HL-60 (cell line): ENCODE data around the gene TMIGD2.
"Not testable (repeated sequence)": the region's sequence is repeated elsewhere in the genome, so short reads cannot be mapped to it uniquely, and the experiment has no call there.

Experiments
- GABPA ChIP-seq: IDR thresholded peaks from 2 replicates; pipeline ENCODE4 v1.6.1; 2012; ENCODE audit warnings: low read depth
- POLR2AphosphoS5 ChIP-seq: IDR thresholded peaks from 2 replicates; pipeline ENCODE4 v1.6.1; 2012; ENCODE audit warnings: low read depth
- SPI1 ChIP-seq: IDR thresholded peaks from 2 replicates; pipeline ENCODE4 v1.6.1; 2012; ENCODE audit warnings: low read depth, mild to moderate bottlenecking, borderline replicate concordance
- TF ChIP-seq, protein P1 (sequence below): IDR thresholded peaks from 2 replicates; pipeline ENCODE4 v1.6.1; 2012; ENCODE audit warnings: low read depth; ENCODE audit not compliant: insufficient replicate concordance
- TF ChIP-seq, protein P2 (sequence below): IDR thresholded peaks from one replicate; pipeline ENCODE4 v1.5.1; 2011; ENCODE audit warnings: low read length, control low read depth, inconsistent platforms; ENCODE audit not compliant: insufficient read depth

DNA sequence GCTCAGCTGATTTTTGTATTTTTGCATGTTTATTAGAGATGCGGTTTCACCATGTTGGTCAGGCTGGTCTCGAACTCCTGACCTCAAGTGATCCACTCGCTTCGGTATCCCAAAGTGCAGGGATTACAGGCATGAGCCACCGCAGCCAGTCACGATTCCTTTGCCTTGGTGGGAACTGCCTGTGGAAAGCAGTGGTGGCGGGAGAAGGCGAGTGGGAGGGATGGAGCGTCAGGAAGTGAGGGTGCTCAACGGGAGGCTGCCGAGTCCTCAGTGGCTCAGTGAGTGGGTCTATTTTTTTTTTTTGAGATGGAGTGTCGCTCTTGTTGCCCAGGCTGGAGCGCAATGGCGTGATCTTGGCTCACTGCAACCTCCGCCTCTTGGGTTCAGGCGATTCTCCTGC, 47.0 kb upstream of the TMIGD2 start:
- TF ChIP-seq, protein P1, sequence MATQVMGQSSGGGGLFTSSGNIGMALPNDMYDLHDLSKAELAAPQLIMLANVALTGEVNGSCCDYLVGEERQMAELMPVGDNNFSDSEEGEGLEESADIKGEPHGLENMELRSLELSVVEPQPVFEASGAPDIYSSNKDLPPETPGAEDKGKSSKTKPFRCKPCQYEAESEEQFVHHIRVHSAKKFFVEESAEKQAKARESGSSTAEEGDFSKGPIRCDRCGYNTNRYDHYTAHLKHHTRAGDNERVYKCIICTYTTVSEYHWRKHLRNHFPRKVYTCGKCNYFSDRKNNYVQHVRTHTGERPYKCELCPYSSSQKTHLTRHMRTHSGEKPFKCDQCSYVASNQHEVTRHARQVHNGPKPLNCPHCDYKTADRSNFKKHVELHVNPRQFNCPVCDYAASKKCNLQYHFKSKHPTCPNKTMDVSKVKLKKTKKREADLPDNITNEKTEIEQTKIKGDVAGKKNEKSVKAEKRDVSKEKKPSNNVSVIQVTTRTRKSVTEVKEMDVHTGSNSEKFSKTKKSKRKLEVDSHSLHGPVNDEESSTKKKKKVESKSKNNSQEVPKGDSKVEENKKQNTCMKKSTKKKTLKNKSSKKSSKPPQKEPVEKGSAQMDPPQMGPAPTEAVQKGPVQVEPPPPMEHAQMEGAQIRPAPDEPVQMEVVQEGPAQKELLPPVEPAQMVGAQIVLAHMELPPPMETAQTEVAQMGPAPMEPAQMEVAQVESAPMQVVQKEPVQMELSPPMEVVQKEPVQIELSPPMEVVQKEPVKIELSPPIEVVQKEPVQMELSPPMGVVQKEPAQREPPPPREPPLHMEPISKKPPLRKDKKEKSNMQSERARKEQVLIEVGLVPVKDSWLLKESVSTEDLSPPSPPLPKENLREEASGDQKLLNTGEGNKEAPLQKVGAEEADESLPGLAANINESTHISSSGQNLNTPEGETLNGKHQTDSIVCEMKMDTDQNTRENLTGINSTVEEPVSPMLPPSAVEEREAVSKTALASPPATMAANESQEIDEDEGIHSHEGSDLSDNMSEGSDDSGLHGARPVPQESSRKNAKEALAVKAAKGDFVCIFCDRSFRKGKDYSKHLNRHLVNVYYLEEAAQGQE: not testable (repeated sequence)
- TF ChIP-seq, protein P2, sequence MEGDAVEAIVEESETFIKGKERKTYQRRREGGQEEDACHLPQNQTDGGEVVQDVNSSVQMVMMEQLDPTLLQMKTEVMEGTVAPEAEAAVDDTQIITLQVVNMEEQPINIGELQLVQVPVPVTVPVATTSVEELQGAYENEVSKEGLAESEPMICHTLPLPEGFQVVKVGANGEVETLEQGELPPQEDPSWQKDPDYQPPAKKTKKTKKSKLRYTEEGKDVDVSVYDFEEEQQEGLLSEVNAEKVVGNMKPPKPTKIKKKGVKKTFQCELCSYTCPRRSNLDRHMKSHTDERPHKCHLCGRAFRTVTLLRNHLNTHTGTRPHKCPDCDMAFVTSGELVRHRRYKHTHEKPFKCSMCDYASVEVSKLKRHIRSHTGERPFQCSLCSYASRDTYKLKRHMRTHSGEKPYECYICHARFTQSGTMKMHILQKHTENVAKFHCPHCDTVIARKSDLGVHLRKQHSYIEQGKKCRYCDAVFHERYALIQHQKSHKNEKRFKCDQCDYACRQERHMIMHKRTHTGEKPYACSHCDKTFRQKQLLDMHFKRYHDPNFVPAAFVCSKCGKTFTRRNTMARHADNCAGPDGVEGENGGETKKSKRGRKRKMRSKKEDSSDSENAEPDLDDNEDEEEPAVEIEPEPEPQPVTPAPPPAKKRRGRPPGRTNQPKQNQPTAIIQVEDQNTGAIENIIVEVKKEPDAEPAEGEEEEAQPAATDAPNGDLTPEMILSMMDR: not testable (repeated sequence)
- TF ChIP-seq SPI1, POLR2AphosphoS5, GABPA: not testable (repeated sequence)
